ENCODE results near the gene TOR1AIP1. TPM values are rescaled to one million over a fixed set of nuclear protein-coding genes. Genes with fewer than 3 reads are reported as not detected.

The TOR1AIP1 gene
- total RNA-seq, 1 donor from 2014 or later, result 21.6 TPM

DNA sequence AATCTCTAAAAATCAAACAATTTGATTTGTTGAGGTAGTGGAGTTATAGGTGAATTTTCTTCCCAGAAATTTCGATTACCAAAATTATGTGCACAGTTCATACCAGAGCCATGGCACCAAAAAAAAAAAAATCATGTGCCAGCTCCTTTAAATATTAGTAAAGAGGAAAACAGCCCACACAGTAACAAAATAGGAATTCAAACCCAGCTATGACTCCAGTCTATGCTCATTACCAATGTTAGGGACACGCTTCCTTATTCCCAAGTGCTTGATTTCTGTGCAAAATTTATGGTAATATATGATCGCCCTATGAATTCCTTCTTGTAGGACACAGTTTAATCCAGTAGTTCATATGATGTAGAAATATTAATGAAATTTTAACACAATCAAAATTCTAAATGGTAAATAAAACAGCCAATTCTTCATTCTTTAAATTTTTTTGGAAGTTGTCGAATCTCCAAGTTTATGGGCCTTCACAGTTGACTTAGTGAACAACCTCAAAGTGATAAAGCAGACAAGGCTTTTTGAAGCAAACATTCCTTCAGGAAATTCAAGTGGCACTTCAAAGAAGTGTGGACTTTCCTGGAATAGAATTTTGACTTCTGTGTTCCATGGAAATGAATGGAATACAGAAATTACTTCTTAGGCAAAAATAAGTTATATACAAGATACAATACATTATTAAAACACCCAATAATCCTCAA is 6.3 kb upstream of the TOR1AIP1 start:
- Histone ChIP-seq H3K27ac (no peak overlapping the region), H3K4me2 (peak overlapping the region; percentile 68), H2AFZ (replicated peaks) (no peak overlapping the region), H3F3A (ENCODE audit: low read depth) (no peaks in the 10 kb centered on the region), H3K27me3 (no peaks in the 10 kb centered on the region), H3K36me3 (no peaks in the 10 kb centered on the region), H4K20me1 (ENCODE audit: low read depth) (peaks cover 17% of the 10 kb centered on the region), H3K79me2 (ENCODE audit: low read depth) (peaks cover 67% of the 10 kb centered on the region), H3K9ac (no peak overlapping the region), H3K4me1 (peaks cover 13% of the 10 kb centered on the region), H3K4me3 (peak overlapping the region; percentile 78), H3K9me3 (ENCODE audit: low read depth) (no peaks in the 10 kb centered on the region)
- Mint-ChIP-seq H3K9me3 (no peaks in the 10 kb centered on the region), H3K27me3 (ENCODE audit: insufficient read depth, low read depth) (peaks cover 7% of the 10 kb centered on the region), H3K4me1 (peaks cover 36% of the 10 kb centered on the region), H3K27ac (no peak overlapping the region), H3K36me3 (peaks cover 17% of the 10 kb centered on the region), H3K4me3 (no peak overlapping the region)
- TF ChIP-seq, protein P1, sequence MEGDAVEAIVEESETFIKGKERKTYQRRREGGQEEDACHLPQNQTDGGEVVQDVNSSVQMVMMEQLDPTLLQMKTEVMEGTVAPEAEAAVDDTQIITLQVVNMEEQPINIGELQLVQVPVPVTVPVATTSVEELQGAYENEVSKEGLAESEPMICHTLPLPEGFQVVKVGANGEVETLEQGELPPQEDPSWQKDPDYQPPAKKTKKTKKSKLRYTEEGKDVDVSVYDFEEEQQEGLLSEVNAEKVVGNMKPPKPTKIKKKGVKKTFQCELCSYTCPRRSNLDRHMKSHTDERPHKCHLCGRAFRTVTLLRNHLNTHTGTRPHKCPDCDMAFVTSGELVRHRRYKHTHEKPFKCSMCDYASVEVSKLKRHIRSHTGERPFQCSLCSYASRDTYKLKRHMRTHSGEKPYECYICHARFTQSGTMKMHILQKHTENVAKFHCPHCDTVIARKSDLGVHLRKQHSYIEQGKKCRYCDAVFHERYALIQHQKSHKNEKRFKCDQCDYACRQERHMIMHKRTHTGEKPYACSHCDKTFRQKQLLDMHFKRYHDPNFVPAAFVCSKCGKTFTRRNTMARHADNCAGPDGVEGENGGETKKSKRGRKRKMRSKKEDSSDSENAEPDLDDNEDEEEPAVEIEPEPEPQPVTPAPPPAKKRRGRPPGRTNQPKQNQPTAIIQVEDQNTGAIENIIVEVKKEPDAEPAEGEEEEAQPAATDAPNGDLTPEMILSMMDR (IDR thresholded peaks at IDR 0.05), result no peak
- TF ChIP-seq EZH2 (IDR thresholded peaks at IDR 0.05), result no peak
- TF ChIP-seq EZH2phosphoT487 (IDR thresholded peaks at IDR 0.05), result no peak
- DNase-seq (ENCODE audit: low spot score), result no peak

GRCh38 chr1:179876300-179876715 is 5.8 kb upstream of the TOR1AIP1 start:
- Histone ChIP-seq H3K27me3 (no peaks in the 10 kb centered on the region), H3K4me1 (peaks cover 16% of the 10 kb centered on the region), H3K9ac (peak overlapping the region; percentile 15), H3K36me3 (no peaks in the 10 kb centered on the region), H4K20me1 (ENCODE audit: low read depth) (peaks cover 17% of the 10 kb centered on the region), H3F3A (ENCODE audit: low read depth) (peaks cover 2% of the 10 kb centered on the region), H3K9me3 (ENCODE audit: low read depth) (no peaks in the 10 kb centered on the region), H2AFZ (replicated peaks) (no peak overlapping the region), H3K27ac (no peak overlapping the region), H3K4me3 (peak overlapping the region; percentile 78), H3K79me2 (ENCODE audit: low read depth) (peaks cover 61% of the 10 kb centered on the region), H3K4me2 (peak overlapping the region; percentile 68)
- Mint-ChIP-seq H3K4me3 (peak overlapping the region; percentile 97), H3K36me3 (peaks cover 17% of the 10 kb centered on the region), H3K9me3 (no peaks in the 10 kb centered on the region), H3K27me3 (ENCODE audit: insufficient read depth, low read depth) (peaks cover 7% of the 10 kb centered on the region), H3K4me1 (peaks cover 36% of the 10 kb centered on the region), H3K27ac (no peak overlapping the region)
- TF ChIP-seq EZH2phosphoT487 (IDR thresholded peaks at IDR 0.05) (no peak), EZH2 (IDR thresholded peaks at IDR 0.05) (no peak)
- TF ChIP-seq, protein P1 (IDR thresholded peaks at IDR 0.05), result no peak
- DNase-seq (ENCODE audit: low spot score), result no peak

DNA sequence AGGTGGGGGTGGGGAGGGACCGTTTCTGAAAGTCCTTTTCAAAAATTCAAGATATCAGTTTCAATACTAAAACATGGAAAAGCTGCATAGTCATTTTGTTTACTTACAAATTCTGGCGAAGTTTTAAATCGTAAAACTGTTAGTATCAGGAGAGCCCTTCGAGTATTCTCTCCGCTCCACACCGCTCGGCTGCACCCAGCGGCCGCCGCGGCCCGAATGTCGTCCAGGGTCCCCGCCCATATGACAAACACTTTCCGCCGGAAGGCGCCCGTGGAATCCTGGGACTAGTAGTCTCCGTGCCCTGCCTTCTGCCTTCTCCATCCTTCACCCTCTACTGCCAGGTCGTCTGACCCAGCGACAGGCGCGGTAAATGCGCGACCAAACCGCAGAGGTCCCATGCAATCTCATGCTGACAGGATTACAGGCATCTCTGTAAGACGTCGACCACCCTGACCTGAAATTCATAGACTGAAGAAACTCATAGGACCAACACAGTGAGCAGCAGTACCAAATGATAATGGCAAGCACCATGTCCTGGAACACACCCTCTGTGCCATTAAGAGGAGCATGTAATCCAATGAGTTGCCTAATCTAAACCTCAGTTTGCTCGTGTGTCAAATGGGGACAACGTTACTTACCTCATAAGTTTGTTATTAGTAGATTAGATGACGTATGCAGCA is 4.4 kb upstream of the TOR1AIP1 start, which contains the start of gene TOR1AIP2:
TOR1AIP2 (minus strand) TSS at position 218 of the 680 bp plus-strand sequence. CDS start 25,138 bp downstream, outside the sequence.
- Histone ChIP-seq H3K4me1 (peaks cover 19% of the 10 kb centered on the region), H3K4me2 (peak within 1 kb of the TSS; percentile 68), H3K27me3 (no peaks in the 10 kb centered on the region), H3K36me3 (no peaks in the 10 kb centered on the region), H2AFZ (replicated peaks) (peak within 1 kb of the TSS; percentile 77), H3F3A (ENCODE audit: low read depth) (peaks cover 14% of the 10 kb centered on the region), H3K4me3 (peak within 1 kb of the TSS; percentile 78), H3K79me2 (ENCODE audit: low read depth) (peaks cover 48% of the 10 kb centered on the region), H3K27ac (no peak within 1 kb of the TSS), H3K9ac (peak within 1 kb of the TSS; percentile 67), H4K20me1 (ENCODE audit: low read depth) (peaks cover 12% of the 10 kb centered on the region), H3K9me3 (ENCODE audit: low read depth) (no peaks in the 10 kb centered on the region)
- peak; percentile 93 for DNase-seq (ENCODE audit: low spot score)
- Mint-ChIP-seq H3K27ac (peak within 1 kb of the TSS; percentile 92), H3K9me3 (no peaks in the 10 kb centered on the region), H3K36me3 (peaks cover 11% of the 10 kb centered on the region), H3K4me1 (peaks cover 35% of the 10 kb centered on the region), H3K4me3 (peak within 1 kb of the TSS; percentile 97), H3K27me3 (ENCODE audit: insufficient read depth, low read depth) (peaks cover 7% of the 10 kb centered on the region)
- TF ChIP-seq EZH2phosphoT487 (IDR thresholded peaks at IDR 0.05) (no peak), EZH2 (IDR thresholded peaks at IDR 0.05) (no peak)
- TF ChIP-seq, protein P1 (IDR thresholded peaks at IDR 0.05), result no peak
